ENCODE measurements around the gene A4GALT.

DNA sequence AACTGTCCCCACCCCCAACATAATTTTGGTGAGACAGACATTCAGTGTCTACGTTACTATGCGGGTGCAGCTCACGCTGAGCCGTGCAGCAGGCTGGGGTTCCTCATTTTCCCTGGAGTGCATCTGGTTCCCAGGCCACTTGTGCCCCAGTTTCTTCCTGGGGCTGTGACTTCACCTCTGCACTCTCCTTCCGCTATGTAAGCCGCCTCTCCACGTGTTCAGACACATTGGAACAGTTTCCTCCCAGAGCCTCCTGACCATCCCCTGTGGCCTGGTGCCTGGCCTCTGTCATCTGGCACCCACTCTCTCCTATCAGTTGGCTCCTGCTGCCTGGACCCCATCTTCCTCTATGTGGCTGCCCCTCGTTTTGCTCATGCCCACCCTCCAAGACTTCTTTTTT lies 46.2 kb upstream of the A4GALT start:
- TF ChIP-seq, protein P1, sequence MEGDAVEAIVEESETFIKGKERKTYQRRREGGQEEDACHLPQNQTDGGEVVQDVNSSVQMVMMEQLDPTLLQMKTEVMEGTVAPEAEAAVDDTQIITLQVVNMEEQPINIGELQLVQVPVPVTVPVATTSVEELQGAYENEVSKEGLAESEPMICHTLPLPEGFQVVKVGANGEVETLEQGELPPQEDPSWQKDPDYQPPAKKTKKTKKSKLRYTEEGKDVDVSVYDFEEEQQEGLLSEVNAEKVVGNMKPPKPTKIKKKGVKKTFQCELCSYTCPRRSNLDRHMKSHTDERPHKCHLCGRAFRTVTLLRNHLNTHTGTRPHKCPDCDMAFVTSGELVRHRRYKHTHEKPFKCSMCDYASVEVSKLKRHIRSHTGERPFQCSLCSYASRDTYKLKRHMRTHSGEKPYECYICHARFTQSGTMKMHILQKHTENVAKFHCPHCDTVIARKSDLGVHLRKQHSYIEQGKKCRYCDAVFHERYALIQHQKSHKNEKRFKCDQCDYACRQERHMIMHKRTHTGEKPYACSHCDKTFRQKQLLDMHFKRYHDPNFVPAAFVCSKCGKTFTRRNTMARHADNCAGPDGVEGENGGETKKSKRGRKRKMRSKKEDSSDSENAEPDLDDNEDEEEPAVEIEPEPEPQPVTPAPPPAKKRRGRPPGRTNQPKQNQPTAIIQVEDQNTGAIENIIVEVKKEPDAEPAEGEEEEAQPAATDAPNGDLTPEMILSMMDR (IDR thresholded peaks at IDR 0.05): no peak
- TF ChIP-seq POLR2A (IDR thresholded peaks at IDR 0.05): no peak

Measured in heart left ventricle (tissue), 13 donors.